ENCODE data around the gene NACC2. TPM values are rescaled to one million over a fixed set of nuclear protein-coding genes. Genes with fewer than 3 reads are reported as not detected.

Gene NACC2
- total and polyA plus RNA-seq, 2 of the 8 experiments (the other 6 are each of a cell fraction or from before 2014, with no cell fraction given): 8.3 to 14.0 TPM

DNA sequence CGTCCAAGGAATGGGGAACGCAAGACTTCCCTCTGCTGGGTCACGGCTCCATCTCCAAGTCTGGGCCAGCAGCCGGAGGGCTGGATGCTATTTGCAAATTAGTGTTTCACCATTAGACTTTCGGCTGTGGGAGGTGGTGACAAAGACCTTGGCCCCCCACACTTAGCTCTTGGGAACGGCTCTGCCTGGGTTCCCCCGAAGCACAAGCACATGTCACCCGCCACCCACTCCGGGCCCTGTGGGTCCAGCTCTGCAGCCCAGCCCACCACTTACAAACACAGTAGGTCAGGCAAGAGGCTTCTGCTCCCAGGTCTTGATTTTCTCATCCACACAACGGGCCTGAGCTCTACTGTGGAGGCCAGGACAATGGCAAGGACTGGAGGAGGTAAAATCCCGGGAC is 49.4 kb upstream of the NACC2 start:
- H3K4me3 ChIP-seq (ENCODE audit: extremely low read depth in 1 of 4, insufficient read depth in 2 of 4, low read depth in 3 of 4, low read length in 4 of 4): no peak overlapping the region
- H3K4ac ChIP-seq (replicated peaks; ENCODE audit: insufficient read length, low read depth, low read length): no peak overlapping the region
- no peaks in the 10 kb centered on the region for H4K20me1 ChIP-seq (replicated peaks in 1 of 2; ENCODE audit: control insufficient read depth in 1 of 2, insufficient read depth in 2 of 2, low read length in 2 of 2)
- no peak overlapping the region for H3K14ac ChIP-seq (ENCODE audit: insufficient read length)
- FAIRE-seq (no peak), DNase-seq (ENCODE audit: low read depth in 1 of 2, low spot score in 2 of 2) (no peak)
- no peak overlapping the region for H2BK20ac ChIP-seq (ENCODE audit: low read length)
- no peak overlapping the region for H3K9ac ChIP-seq (replicated peaks in 1 of 4; ENCODE audit: extremely low read depth in 1 of 4, low read depth in 3 of 4, low read length in 3 of 4)
- H2BK12ac ChIP-seq (ENCODE audit: low read depth, low read length): no peak overlapping the region
- peak overlapping the region; percentile 49 for H4K91ac ChIP-seq (replicated peaks; ENCODE audit: insufficient read length, low read length)
- ChIA-PET POLR2A (ENCODE audit: partially characterized antibody) (interaction anchor here (1.3 kb wide), 1 partner anchor 8 kb away, joined by 4 read pairs; no protein-coding TSS in a partner anchor), CTCF (ENCODE audit: partially characterized antibody) (interaction anchor here (0.7 to 2.8 kb wide), 18 partner anchors 8 to 154 kb away, joined by 3 to 10 read pairs (median 6); no protein-coding TSS in a partner anchor)
- H3K79me2 ChIP-seq (ENCODE audit: control insufficient read depth in 1 of 2, insufficient read depth in 2 of 2, low read length in 2 of 2): no peaks in the 10 kb centered on the region
- H3K56ac ChIP-seq (replicated peaks; ENCODE audit: insufficient read length, low read depth, low read length): no peak overlapping the region
- H3K18ac ChIP-seq (ENCODE audit: extremely low read depth, low read length): no peak overlapping the region; the same call in 1 of the 2 replicates
- no peak for TF ChIP-seq HDAC6 (IDR thresholded peaks at IDR 0.05; ENCODE audit: low read depth, low read length)
- no peak for TF ChIP-seq SUZ12 (IDR thresholded peaks at IDR 0.05; ENCODE audit: low read length)
- no peak for TF ChIP-seq CBX5 (IDR thresholded peaks at IDR 0.05; ENCODE audit: low read depth, low read length)
- TF ChIP-seq SAP30 (IDR thresholded peaks at IDR 0.05; ENCODE audit: insufficient read depth, insufficient replicate concordance, low read length): no peak
- TF ChIP-seq EP300 (IDR thresholded peaks at IDR 0.05; ENCODE audit: borderline replicate concordance in 1 of 2, low read depth in 2 of 2, low read length in 2 of 2): no peak
- no peak for TF ChIP-seq BCL11A (IDR thresholded peaks at IDR 0.05; ENCODE audit: low read depth in 2 of 2, low read length in 2 of 2)
- TF ChIP-seq, protein P1, sequence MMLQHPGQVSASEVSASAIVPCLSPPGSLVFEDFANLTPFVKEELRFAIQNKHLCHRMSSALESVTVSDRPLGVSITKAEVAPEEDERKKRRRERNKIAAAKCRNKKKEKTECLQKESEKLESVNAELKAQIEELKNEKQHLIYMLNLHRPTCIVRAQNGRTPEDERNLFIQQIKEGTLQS (IDR thresholded peaks at IDR 0.05; ENCODE audit: insufficient read depth, low read depth, low read length): no peak
- TF ChIP-seq GABPA (IDR thresholded peaks at IDR 0.05; ENCODE audit: borderline replicate concordance, insufficient read depth, low read length): no peak
- no peak for TF ChIP-seq EZH2 (IDR thresholded peaks at IDR 0.05; ENCODE audit: low read depth, low read length, severe bottlenecking)
- no peak for TF ChIP-seq POLR2A (IDR thresholded peaks at IDR 0.05; ENCODE audit: control extremely low read depth in 1 of 2, low read depth in 2 of 2, low read length in 2 of 2)
- TF ChIP-seq BACH1 (IDR thresholded peaks at IDR 0.05; ENCODE audit: low read length): no peak
- no peak for TF ChIP-seq CHD1 (IDR thresholded peaks at IDR 0.05; ENCODE audit: low read depth, low read length)
- 92% methylated on average over 11 of the region's 11 CpGs; no CpG with 5 or more reads in 1 of the 2 experiments for WGBS, 2 experiments (ENCODE audit: extremely low coverage in 1 of 2, insufficient coverage in 1 of 2, insufficient read length in 1 of 2, insufficient replicate concordance in 2 of 2, low coverage in 1 of 2, low lambda C conversion rate in 2 of 2, missing lambda C conversion rate in 1 of 2)
- no peak overlapping the region for H2AK5ac ChIP-seq (ENCODE audit: low read depth, low read length)
- peaks cover 0 to under 1% (median 0%) of the 10 kb centered on the region in 4 experiments; a peak in 2 of 7 replicates for H3K27me3 ChIP-seq (replicated peaks in 1 of 4; ENCODE audit: control insufficient read depth in 3 of 4, extremely low read depth in 1 of 4, insufficient read depth in 3 of 4, low read length in 3 of 4)
- H2BK120ac ChIP-seq (replicated peaks; ENCODE audit: low read depth, low read length): no peak overlapping the region
- peaks cover 3 to 33% (median 23%) of the 10 kb centered on the region in 4 experiments for H3K4me1 ChIP-seq (replicated peaks in 1 of 4; ENCODE audit: control insufficient read depth in 3 of 4, insufficient read depth in 4 of 4, low read length in 3 of 4)
- H2BK5ac ChIP-seq (ENCODE audit: low read depth, low read length): no peak overlapping the region
- no peak overlapping the region for H3K4me2 ChIP-seq (ENCODE audit: insufficient read depth in 1 of 2, low read depth in 2 of 2, low read length in 2 of 2)
- no peak overlapping the region for H4K8ac ChIP-seq (ENCODE audit: extremely low read depth, insufficient read depth, low read length)
- H3K27ac ChIP-seq (ENCODE audit: low read depth, low read length): no peak overlapping the region
- peaks cover 2% of the 10 kb centered on the region; the same call in 1 of the 2 replicates for H3K23me2 ChIP-seq (ENCODE audit: low read depth, low read length)
- no peak overlapping the region for H4K5ac ChIP-seq (ENCODE audit: insufficient read length, low read depth, low read length)
- no peak overlapping the region for H2AFZ ChIP-seq (ENCODE audit: low read length)
- H3K36me3 ChIP-seq (ENCODE audit: control insufficient read depth in 2 of 4, insufficient read depth in 4 of 4, low read length in 3 of 4): no peaks in the 10 kb centered on the region
- H3K79me1 ChIP-seq (ENCODE audit: low read depth, low read length): no peaks in the 10 kb centered on the region
- no peaks in the 10 kb centered on the region for H3K9me3 ChIP-seq (ENCODE audit: insufficient read depth in 2 of 2, low read depth in 1 of 2, low read length in 1 of 2)
- H3K23ac ChIP-seq (ENCODE audit: insufficient read length): no peak overlapping the region
- H2BK15ac ChIP-seq (ENCODE audit: low read length): no peak overlapping the region
